Activated gamma-delta T cell treated with anti-CD3 and anti-CD28 coated beads, Interleukin-2, amount 50 U/mL, for 16 hours (primary cell): ENCODE results near the gene ERBB4.
"Not testable (repeated sequence)": the region's sequence is repeated elsewhere in the genome, so short reads cannot be mapped to it uniquely, and the experiment has no call there.

Experiments used
- DNase-seq: peaks from one replicate; pipeline ENCODE4 v3.0.0-alpha.2; 2020; ENCODE audit warnings: low read depth

ERBB4 gene

GRCh38 chr2:212052412-212053159 lies 486.0 kb downstream of the ERBB4 start:
- DNase-seq: no peak

- no peak for DNase-seq
Observed at GRCh38 chr2:212050871-212051270, 487.7 kb downstream of the ERBB4 start.

- DNase-seq: no peak
Observed at GRCh38 chr2:212042562-212042961, 496.0 kb downstream of the ERBB4 start.

- no peak for DNase-seq
Observed at GRCh38 chr2:212037062-212037461, 501.5 kb downstream of the ERBB4 start.

GRCh38 chr2:212034841-212035585 lies 503.6 kb downstream of the ERBB4 start:
- no peak for DNase-seq

GRCh38 chr2:212033888-212034287 lies 504.7 kb downstream of the ERBB4 start:
- no peak for DNase-seq

- no peak for DNase-seq
Observed at GRCh38 chr2:212032536-212033219, 505.9 kb downstream of the ERBB4 start.

- DNase-seq: no peak
Observed at GRCh38 chr2:212032032-212032431, 506.6 kb downstream of the ERBB4 start.

GRCh38 chr2:212030709-212031108 lies 507.9 kb downstream of the ERBB4 start:
- no peak for DNase-seq

- DNase-seq: no peak
Observed at GRCh38 chr2:212028798-212029394, 509.7 kb downstream of the ERBB4 start.

GRCh38 chr2:212027681-212028628 lies 510.6 kb downstream of the ERBB4 start:
- no peak for DNase-seq

- DNase-seq: no peak
Observed at GRCh38 chr2:212024040-212024439, 514.6 kb downstream of the ERBB4 start.

- no peak for DNase-seq
Observed at GRCh38 chr2:212022966-212023365, 515.6 kb downstream of the ERBB4 start.

- no peak for DNase-seq
Observed at GRCh38 chr2:212021947-212022346, 516.7 kb downstream of the ERBB4 start.

GRCh38 chr2:212015588-212015987 lies 523.0 kb downstream of the ERBB4 start:
- DNase-seq: no peak

GRCh38 chr2:212013626-212014025 lies 525.0 kb downstream of the ERBB4 start:
- DNase-seq: no peak

GRCh38 chr2:212010305-212010704 lies 528.3 kb downstream of the ERBB4 start:
- DNase-seq: not testable (repeated sequence)

GRCh38 chr2:212007972-212008371 lies 530.6 kb downstream of the ERBB4 start:
- DNase-seq: no peak

- no peak for DNase-seq
Observed at GRCh38 chr2:212005085-212005671, 533.4 kb downstream of the ERBB4 start.

GRCh38 chr2:212001325-212001724 lies 537.3 kb downstream of the ERBB4 start:
- no peak for DNase-seq

GRCh38 chr2:211996857-211997256 lies 541.7 kb downstream of the ERBB4 start:
- no peak for DNase-seq
